H1 (cell line): ENCODE measurements around the gene GRIP1. TPM values are rescaled to one million over a fixed set of nuclear protein-coding genes. Genes with fewer than 3 reads are reported as not detected.

ENCODE experiments used
- CTCF ChIA-PET: fragments of 300-600 bp; sonication (Branson Sonifier 250); formaldehyde crosslinking; loops from one replicate; lab custom pipeline; 2021; ENCODE audit not compliant: partially characterized antibody; lab: Charles Lee
- POLR2A ChIA-PET: fragments of 300-600 bp; sonication (Branson Sonifier 250); formaldehyde crosslinking; loops from one replicate; lab custom pipeline; 2021; ENCODE audit warnings: inconsistent platforms; ENCODE audit not compliant: partially characterized antibody; lab: Charles Lee
- DNase-seq, 2 experiments: peaks; one replicate each; pipeline versions ENCODE4 v3.0.0 to v3.0.0-alpha.2; 2010 to 2022; ENCODE audit warnings: low spot score in 2 of 2, low read depth in 1 of 2, mixed read lengths in 1 of 2
- FAIRE-seq: peaks from 2 replicates; lab custom pipeline; 2011; peaks lifted over from hg19 to GRCh38; lab: Jason Lieb, UNC
- H2AFZ ChIP-seq: 2 replicates; pipeline ENCODE4 v1.8.1; 2012; ENCODE audit warnings: low read length, inconsistent platforms
- H2AK5ac ChIP-seq: 2 replicates; pipeline ENCODE4 v1.6.1; 2013; ENCODE audit warnings: low read depth, low read length
- H2BK120ac ChIP-seq: replicated peaks from 2 replicates; pipeline ENCODE3; 2013; ENCODE audit warnings: low read depth, low read length, inconsistent platforms
- H2BK12ac ChIP-seq: 2 replicates; pipeline ENCODE4 v1.6.1; 2013; ENCODE audit warnings: low read depth, low read length
- H2BK15ac ChIP-seq: 2 replicates; pipeline ENCODE4 v1.6.1; 2013; ENCODE audit warnings: low read length
- H2BK20ac ChIP-seq: 2 replicates; pipeline ENCODE4 v1.6.1; 2013; ENCODE audit warnings: low read length
- H2BK5ac ChIP-seq: 2 replicates; pipeline ENCODE4 v1.6.1; 2013; ENCODE audit warnings: low read depth, low read length
- H3K14ac ChIP-seq: 2 replicates; pipeline ENCODE4 v1.6.1; 2013; ENCODE audit warnings: inconsistent platforms; ENCODE audit not compliant: insufficient read length
- H3K18ac ChIP-seq: 2 replicates; pipeline ENCODE4 v1.6.1; 2013; ENCODE audit warnings: low read length; ENCODE audit errors: extremely low read depth
- H3K23ac ChIP-seq: 2 replicates; pipeline ENCODE4 v1.6.1; 2013; ENCODE audit warnings: inconsistent platforms; ENCODE audit not compliant: insufficient read length
- H3K23me2 ChIP-seq: 2 replicates; pipeline ENCODE4 v1.6.1; 2013; ENCODE audit warnings: low read depth, low read length
- H3K27ac ChIP-seq: 2 replicates; pipeline ENCODE4 v1.6.1; 2011; ENCODE audit warnings: low read depth, low read length, inconsistent platforms
- H3K27me3 ChIP-seq, 4 experiments: replicated peaks in 1 of 4; 1 replicate in 1 of 4; 2 replicates in 3 of 4; pipeline versions ENCODE4 v1.6.1 to v1.8.1; 2011 to 2013; ENCODE audit warnings: low read length in 3 of 4, mild to moderate bottlenecking in 3 of 4, inconsistent platforms in 2 of 4, mixed read lengths in 2 of 4, moderate library complexity in 1 of 4; ENCODE audit not compliant: control insufficient read depth in 3 of 4, insufficient read depth in 3 of 4; ENCODE audit errors: extremely low read depth in 1 of 4
- H3K36me3 ChIP-seq, 4 experiments: 2 replicates each; pipeline versions ENCODE4 v1.6.1 to v1.8.1; 2011 to 2013; ENCODE audit warnings: mild to moderate bottlenecking in 4 of 4, low read length in 3 of 4, moderate library complexity in 2 of 4, control low read depth in 1 of 4, inconsistent platforms in 1 of 4; ENCODE audit not compliant: insufficient read depth in 4 of 4, control insufficient read depth in 2 of 4
- H3K4ac ChIP-seq: replicated peaks from 2 replicates; pipeline ENCODE3; 2013; ENCODE audit warnings: low read length, low read depth, mixed read lengths, inconsistent platforms; ENCODE audit not compliant: insufficient read length
- H3K4me1 ChIP-seq, 4 experiments: replicated peaks in 1 of 4; 1 replicate in 1 of 4; 2 replicates in 3 of 4; pipeline versions ENCODE4 v1.6.1 to v1.8.1; 2011 to 2013; ENCODE audit warnings: low read length in 3 of 4, inconsistent platforms in 2 of 4, mixed read lengths in 1 of 4; ENCODE audit not compliant: insufficient read depth in 4 of 4, control insufficient read depth in 3 of 4
- H3K4me2 ChIP-seq, 2 experiments: 2 replicates each; pipeline versions ENCODE4 v1.6.1 to v1.8.1; 2011 to 2013; ENCODE audit warnings: low read depth in 2 of 2, low read length in 2 of 2, control low read depth in 1 of 2, inconsistent platforms in 1 of 2, mild to moderate bottlenecking in 1 of 2; ENCODE audit not compliant: insufficient read depth in 1 of 2
- H3K4me3 ChIP-seq, 4 experiments: fragments of 200-600, 300-600 bp in 1 of 4; sonication (generic), shearing (Covaris generic), sonication (Bioruptor Twin) in 1 of 4; 2 replicates each; pipeline versions ENCODE4 v1.5.1 to v1.8.1; 2011 to 2016; ENCODE audit warnings: low read length in 4 of 4, low read depth in 3 of 4, control low read depth in 2 of 4, inconsistent platforms in 2 of 4, mild to moderate bottlenecking in 2 of 4, mixed read lengths in 1 of 4, moderate library complexity in 1 of 4; ENCODE audit not compliant: insufficient read depth in 2 of 4; ENCODE audit errors: extremely low read depth in 1 of 4
- H3K56ac ChIP-seq: replicated peaks from 2 replicates; pipeline ENCODE3; 2013; ENCODE audit warnings: low read depth, mild to moderate bottlenecking, mixed read lengths, low read length, inconsistent platforms; ENCODE audit not compliant: insufficient read length
- H3K79me1 ChIP-seq: 2 replicates; pipeline ENCODE4 v1.6.1; 2013; ENCODE audit warnings: low read depth, low read length, control low read depth
- H3K79me2 ChIP-seq, 2 experiments: 2 replicates each; pipeline versions ENCODE4 v1.6.1 to v1.8.1; 2012 to 2013; ENCODE audit warnings: low read length in 2 of 2, mild to moderate bottlenecking in 2 of 2, inconsistent platforms in 1 of 2; ENCODE audit not compliant: insufficient read depth in 2 of 2, control insufficient read depth in 1 of 2
- H3K9ac ChIP-seq, 4 experiments: replicated peaks in 1 of 4; 1 replicate in 1 of 4; 2 replicates in 3 of 4; pipeline versions ENCODE4 v1.6.1 to v1.8.1; 2011 to 2013; ENCODE audit warnings: low read depth in 3 of 4, low read length in 3 of 4, control low read depth in 2 of 4, mild to moderate bottlenecking in 2 of 4, moderate library complexity in 2 of 4, inconsistent platforms in 1 of 4; ENCODE audit errors: extremely low read depth in 1 of 4
- H3K9me3 ChIP-seq, 2 experiments: 2 replicates each; pipeline versions ENCODE4 v1.6.1 to v1.8.1; 2012 to 2013; ENCODE audit warnings: mild to moderate bottlenecking in 2 of 2, moderate library complexity in 2 of 2, control low read depth in 1 of 2, inconsistent platforms in 1 of 2, low read depth in 1 of 2, low read length in 1 of 2, mixed read lengths in 1 of 2; ENCODE audit not compliant: insufficient read depth in 2 of 2
- H4K20me1 ChIP-seq, 2 experiments: replicated peaks in 1 of 2; 2 replicates each; pipeline versions ENCODE3 to v1.8.1; 2011 to 2013; ENCODE audit warnings: inconsistent platforms in 2 of 2, low read length in 2 of 2, mild to moderate bottlenecking in 1 of 2; ENCODE audit not compliant: insufficient read depth in 2 of 2, control insufficient read depth in 1 of 2
- H4K5ac ChIP-seq: 2 replicates; pipeline ENCODE4 v1.6.1; 2013; ENCODE audit warnings: low read length, low read depth, mixed read lengths, inconsistent platforms; ENCODE audit not compliant: insufficient read length
- H4K8ac ChIP-seq: 2 replicates; pipeline ENCODE4 v1.8.0; 2013; ENCODE audit warnings: mild to moderate bottlenecking, moderate library complexity, low read length, inconsistent platforms; ENCODE audit not compliant: insufficient read depth; ENCODE audit errors: extremely low read depth
- H4K91ac ChIP-seq: replicated peaks from 2 replicates; pipeline ENCODE3; 2013; ENCODE audit warnings: low read length, mixed read lengths, inconsistent platforms; ENCODE audit not compliant: insufficient read length
- BRCA1 ChIP-seq: IDR thresholded peaks from 2 replicates; pipeline ENCODE4 v1.6.1; 2012; ENCODE audit warnings: low read depth, low read length, improper control_type of control experiment
- WGBS, 2 experiments: shearing (Covaris generic) in 1 of 2; methylation state at CpG; one replicate each; pipeline versions ENCODE4 v1.1.6 to v1.1.7; 2013 to 2015; ENCODE audit warnings: low lambda C conversion rate in 2 of 2, mixed read lengths in 2 of 2, inconsistent platforms in 1 of 2, low coverage in 1 of 2, missing lambda C conversion rate in 1 of 2; ENCODE audit not compliant: insufficient replicate concordance in 2 of 2, insufficient coverage in 1 of 2, insufficient read length in 1 of 2; ENCODE audit errors: extremely low coverage in 1 of 2, missing lambda C conversion rate in 1 of 2; 5-methylcytosine and 5-hydroxymethylcytosine counted together
- polyA plus RNA-seq, 7 experiments: library from polyadenylated mRNA; depleted of rRNA in 3 of 7; stranded (reverse) in 5 of 7; unstranded in 2 of 7; fragments of >200 nt in 5 of 7; fragments of 200-250 nt in 2 of 7; gene quantifications; 1 replicate in 5 of 7; 2 replicates in 1 of 7; 4 replicates in 1 of 7; pipeline versions ENCODE4 v1.2.1 to v1.2.3, GENCODE V29; 2011 to 2013; ENCODE audit warnings: missing spikeins in 2 of 7, mixed read lengths in 2 of 7
- total RNA-seq: library from RNA; stranded (reverse); fragmentation: NEBNext Ultra II Directional; extraction: Animal tissue kit (Norgen Biotek cat#: 25700); gene quantifications from 2 replicates; pipeline ENCODE4 v1.2.1, GENCODE V29; 2021

Gene GRIP1
- total and polyA plus RNA-seq, 2 of the 8 experiments (the other 6 are each of a cell fraction or from before 2014, with no cell fraction given): 4.5 to 27.3 TPM

GRCh38 chr12:66674495-66675122 is 4.3 kb downstream of the GRIP1 start:
- Histone ChIP-seq H3K4me2 (no peak overlapping the region), H3K9me3 (no peaks in the 10 kb centered on the region), H3K27ac (no peak overlapping the region), H3K4me1 (peaks cover 3 to 7% (median 5%) of the 10 kb centered on the region in 4 experiments; a peak in 4 of 7 replicates), H3K27me3 (no peaks in the 10 kb centered on the region), H3K56ac (no peak overlapping the region), H4K5ac (no peak overlapping the region), H3K9ac (no peak overlapping the region), H4K20me1 (no peaks in the 10 kb centered on the region), H3K18ac (no peak overlapping the region), H3K79me1 (no peaks in the 10 kb centered on the region), H2BK120ac (no peak overlapping the region), H2BK5ac (no peak overlapping the region), H3K36me3 (no peaks in the 10 kb centered on the region), H2BK20ac (no peak overlapping the region), H3K4me3 (no peak overlapping the region), H2AK5ac (no peak overlapping the region), H2BK15ac (no peak overlapping the region), H4K8ac (no peak overlapping the region), H3K79me2 (no peaks in the 10 kb centered on the region), H3K23me2 (no peaks in the 10 kb centered on the region), H4K91ac (no peak overlapping the region), H2AFZ (no peak overlapping the region), H3K23ac (no peak overlapping the region), H2BK12ac (no peak overlapping the region), H3K14ac (no peak overlapping the region), H3K4ac (no peak overlapping the region)
- CTCF ChIA-PET: interaction anchor here (0.9 kb wide), 1 partner anchor 323 kb away, joined by 3 read pairs; no protein-coding TSS in a partner anchor
- WGBS, 2 experiments: 64% methylated on average over 4 of the region's 4 CpGs; no CpG with 5 or more reads in 1 of the 2 experiments
- DNase-seq (no peak), FAIRE-seq (no peak)
- POLR2A ChIA-PET: no interaction called here
- no peak for TF ChIP-seq BRCA1
